ENCODE measurements around the gene CEP70. TPM values are rescaled to one million over a fixed set of nuclear protein-coding genes. Genes with fewer than 3 reads are reported as not detected.

Gene CEP70
- total RNA-seq, 1 experiment from 2014 or later, result 25.6 TPM

DNA sequence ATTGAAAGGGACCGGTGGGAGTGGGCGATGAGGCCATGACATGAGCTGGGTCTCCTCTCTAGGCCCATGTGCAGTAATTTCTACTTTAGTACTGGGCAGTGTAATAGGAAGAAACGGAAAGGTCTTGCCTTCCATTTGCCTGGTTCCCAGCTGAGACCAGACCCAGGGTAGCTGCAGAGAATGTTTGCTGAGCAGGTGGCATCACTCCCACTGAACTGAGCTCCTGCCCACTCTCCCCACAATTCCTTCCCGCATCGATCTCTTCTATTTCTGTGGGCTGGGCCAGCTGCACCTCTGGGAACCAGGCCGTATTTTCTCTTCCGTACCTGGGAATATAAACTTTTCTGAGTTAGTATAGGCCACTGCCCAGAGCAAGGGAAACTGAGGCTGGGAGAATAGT, 143.9 kb downstream of the CEP70 start:
- H3K27ac ChIP-seq (ENCODE audit: low read depth, low read length, poor library complexity, severe bottlenecking), result no peak overlapping the region
- TF ChIP-seq, protein P1, sequence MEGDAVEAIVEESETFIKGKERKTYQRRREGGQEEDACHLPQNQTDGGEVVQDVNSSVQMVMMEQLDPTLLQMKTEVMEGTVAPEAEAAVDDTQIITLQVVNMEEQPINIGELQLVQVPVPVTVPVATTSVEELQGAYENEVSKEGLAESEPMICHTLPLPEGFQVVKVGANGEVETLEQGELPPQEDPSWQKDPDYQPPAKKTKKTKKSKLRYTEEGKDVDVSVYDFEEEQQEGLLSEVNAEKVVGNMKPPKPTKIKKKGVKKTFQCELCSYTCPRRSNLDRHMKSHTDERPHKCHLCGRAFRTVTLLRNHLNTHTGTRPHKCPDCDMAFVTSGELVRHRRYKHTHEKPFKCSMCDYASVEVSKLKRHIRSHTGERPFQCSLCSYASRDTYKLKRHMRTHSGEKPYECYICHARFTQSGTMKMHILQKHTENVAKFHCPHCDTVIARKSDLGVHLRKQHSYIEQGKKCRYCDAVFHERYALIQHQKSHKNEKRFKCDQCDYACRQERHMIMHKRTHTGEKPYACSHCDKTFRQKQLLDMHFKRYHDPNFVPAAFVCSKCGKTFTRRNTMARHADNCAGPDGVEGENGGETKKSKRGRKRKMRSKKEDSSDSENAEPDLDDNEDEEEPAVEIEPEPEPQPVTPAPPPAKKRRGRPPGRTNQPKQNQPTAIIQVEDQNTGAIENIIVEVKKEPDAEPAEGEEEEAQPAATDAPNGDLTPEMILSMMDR (conservative IDR thresholded peaks at IDR 0.05; ENCODE audit: low read depth, low read length), result no peak
- TF ChIP-seq EZH2 (IDR thresholded peaks at IDR 0.05; ENCODE audit: borderline replicate concordance, low read depth, low read length, poor library complexity, severe bottlenecking), result no peak
- H3K27me3 ChIP-seq (replicated peaks; ENCODE audit: insufficient read depth, low read depth, low read length, poor library complexity), result no peaks in the 10 kb centered on the region
- DNase-seq (ENCODE audit: low spot score), result no peak
- ChIA-PET CTCF (no interaction called here), POLR2A (ENCODE audit: low non-redundant PET) (no interaction called here)
- H3K4me1 ChIP-seq (ENCODE audit: insufficient read depth, low read length, poor library complexity, severe bottlenecking), result no peaks in the 10 kb centered on the region
- BruUV-seq (replicated peaks), result no TSS peak
- intact Hi-C loops (cut with micrococcal nuclease; ENCODE audit: unreplicated experiment), result no loop called here
- H3K36me3 ChIP-seq (ENCODE audit: insufficient read depth, low read length, poor library complexity, severe bottlenecking), result no peaks in the 10 kb centered on the region
- no peak overlapping the region for H3K4me3 ChIP-seq (ENCODE audit: low read depth, low read length, poor library complexity, severe bottlenecking)
- H3K9me3 ChIP-seq (ENCODE audit: low read depth, low read length, poor library complexity, severe bottlenecking), result no peaks in the 10 kb centered on the region

DNA sequence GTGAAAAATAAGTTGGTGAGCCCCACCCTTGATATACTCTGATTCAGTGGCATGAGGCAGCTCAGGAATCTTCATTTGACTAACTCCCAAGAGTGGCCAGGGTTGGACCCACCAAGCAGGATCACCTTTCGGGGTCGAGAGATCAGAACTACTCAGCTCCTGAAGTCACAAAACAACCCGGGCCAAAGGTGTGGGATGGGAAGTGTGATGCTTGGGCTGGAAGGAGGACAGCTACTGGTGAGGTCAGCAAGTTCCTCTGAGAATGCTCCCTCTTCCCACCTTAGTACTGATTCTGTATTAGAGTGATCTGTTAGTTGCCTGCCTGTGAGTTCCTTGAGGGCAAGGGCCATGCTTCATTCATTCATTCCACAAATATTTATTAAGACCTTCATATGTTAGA, 144.6 kb downstream of the CEP70 start:
- Histone ChIP-seq H3K9me3 (ENCODE audit: low read depth, low read length, poor library complexity, severe bottlenecking) (no peaks in the 10 kb centered on the region), H3K4me1 (ENCODE audit: insufficient read depth, low read length, poor library complexity, severe bottlenecking) (no peaks in the 10 kb centered on the region), H3K27me3 (replicated peaks; ENCODE audit: insufficient read depth, low read depth, low read length, poor library complexity) (no peaks in the 10 kb centered on the region), H3K27ac (ENCODE audit: low read depth, low read length, poor library complexity, severe bottlenecking) (no peak overlapping the region), H3K4me3 (ENCODE audit: low read depth, low read length, poor library complexity, severe bottlenecking) (no peak overlapping the region), H3K36me3 (ENCODE audit: insufficient read depth, low read length, poor library complexity, severe bottlenecking) (no peaks in the 10 kb centered on the region)
- BruUV-seq (replicated peaks), result no TSS peak
- POLR2A ChIA-PET (ENCODE audit: low non-redundant PET), result no interaction called here
- intact Hi-C loops (cut with micrococcal nuclease; ENCODE audit: unreplicated experiment), result no loop called here
- DNase-seq (ENCODE audit: low spot score), result no peak
- TF ChIP-seq EZH2 (IDR thresholded peaks at IDR 0.05; ENCODE audit: borderline replicate concordance, low read depth, low read length, poor library complexity, severe bottlenecking), result no peak
- TF ChIP-seq, protein P1 (conservative IDR thresholded peaks at IDR 0.05; ENCODE audit: low read depth, low read length), result no peak
- CTCF ChIA-PET, result no interaction called here

DNA sequence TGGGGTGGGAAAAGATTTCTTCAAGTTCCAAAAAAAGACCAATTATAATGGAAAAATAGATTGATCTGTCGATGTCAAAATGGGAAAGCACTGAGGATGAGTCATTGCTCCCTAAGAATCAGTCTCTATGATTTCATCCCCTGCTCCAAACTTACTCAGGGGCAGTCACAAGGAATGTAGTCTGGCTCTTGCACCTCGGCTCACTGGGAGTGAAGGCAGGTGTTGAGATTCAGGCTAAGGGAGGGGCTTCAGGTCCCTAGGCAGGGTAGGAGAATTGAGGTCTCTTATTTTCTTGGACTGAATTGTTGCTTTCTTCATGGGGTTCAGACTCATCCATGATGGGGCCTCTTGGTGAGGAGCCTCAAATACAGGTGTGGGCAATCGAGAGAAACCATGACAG, 145.4 kb downstream of the CEP70 start:
- Histone ChIP-seq H3K9me3 (ENCODE audit: low read depth, low read length, poor library complexity, severe bottlenecking) (no peaks in the 10 kb centered on the region), H3K27ac (ENCODE audit: low read depth, low read length, poor library complexity, severe bottlenecking) (no peak overlapping the region), H3K4me3 (ENCODE audit: low read depth, low read length, poor library complexity, severe bottlenecking) (no peak overlapping the region), H3K36me3 (ENCODE audit: insufficient read depth, low read length, poor library complexity, severe bottlenecking) (no peaks in the 10 kb centered on the region), H3K27me3 (replicated peaks; ENCODE audit: insufficient read depth, low read depth, low read length, poor library complexity) (no peaks in the 10 kb centered on the region), H3K4me1 (ENCODE audit: insufficient read depth, low read length, poor library complexity, severe bottlenecking) (no peaks in the 10 kb centered on the region)
- no TSS peak for BruUV-seq (replicated peaks)
- CTCF ChIA-PET, result interaction anchor here (0.6 kb wide), 1 partner anchor 467 kb away, joined by 3 read pairs; no protein-coding TSS in a partner anchor
- intact Hi-C loops (cut with micrococcal nuclease; ENCODE audit: unreplicated experiment), result no loop called here
- POLR2A ChIA-PET (ENCODE audit: low non-redundant PET), result no interaction called here
- DNase-seq (ENCODE audit: low spot score), result no peak
- TF ChIP-seq, protein P1 (conservative IDR thresholded peaks at IDR 0.05; ENCODE audit: low read depth, low read length), result no peak
- no peak for TF ChIP-seq EZH2 (IDR thresholded peaks at IDR 0.05; ENCODE audit: borderline replicate concordance, low read depth, low read length, poor library complexity, severe bottlenecking)
